ENCODE results near the gene NUP98. TPM values are rescaled to one million over a fixed set of nuclear protein-coding genes. Genes with fewer than 3 reads are reported as not detected.
"Not testable (repeated sequence)": the region's sequence is repeated elsewhere in the genome, so short reads cannot be mapped to it uniquely, and the experiment has no call there.

NUP98 gene
- total RNA-seq, 1 donor from 2014 or later, result 129 TPM

DNA sequence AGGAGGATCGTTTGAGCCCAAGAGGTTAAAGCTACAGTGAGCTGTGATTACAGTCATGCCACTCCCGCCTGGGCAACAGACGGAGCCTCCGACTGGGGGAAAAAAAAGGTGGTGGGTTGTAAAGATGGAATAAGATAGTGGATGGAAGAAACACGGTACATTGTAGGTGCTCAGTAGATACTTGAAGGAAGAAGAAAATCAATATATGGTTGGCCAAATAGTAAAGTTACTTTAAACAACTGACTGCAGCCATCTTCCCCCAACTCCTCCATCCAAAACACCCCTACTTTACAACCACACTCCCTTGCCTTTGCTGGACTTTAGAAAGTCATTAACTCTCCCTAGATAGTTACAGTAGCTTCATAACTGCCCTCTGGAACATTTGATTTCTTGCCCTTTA is 2.5 kb upstream of the NUP98 start:
- Mint-ChIP-seq H3K4me1 (peaks cover 27% of the 10 kb centered on the region), H3K4me3 (no peak overlapping the region), H3K9me3 (no peaks in the 10 kb centered on the region), H3K36me3 (ENCODE audit: low read depth) (peaks cover 24% of the 10 kb centered on the region), H3K27me3 (no peaks in the 10 kb centered on the region), H3K27ac (peak overlapping the region; percentile 6)
- no peak for DNase-seq
- intact Hi-C loops (cut with micrococcal nuclease), result loop anchor here (5.0 kb wide), 1 partner anchor 1398 kb away; the partner anchor contains the start of gene TSSC4

DNA sequence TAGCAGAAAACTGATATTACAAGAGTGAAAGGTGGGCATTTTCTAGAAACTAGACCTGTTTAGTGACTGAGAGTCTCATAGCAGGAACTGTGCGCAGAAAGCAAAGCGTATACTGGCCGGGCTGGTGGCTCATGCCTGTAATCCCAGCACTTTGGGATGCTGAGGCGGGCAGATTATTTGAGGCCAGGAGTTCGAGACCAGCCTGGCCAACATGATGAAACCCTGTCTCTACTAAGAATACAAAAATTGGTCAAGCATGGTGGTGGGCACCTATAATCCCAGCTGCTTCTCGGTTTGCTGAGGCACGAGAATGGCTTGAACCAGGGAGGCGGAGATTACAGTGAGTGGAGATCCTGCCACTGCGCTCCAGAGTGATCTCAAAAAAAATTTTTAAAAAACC is 1.8 kb upstream of the NUP98 start:
- no peaks in the 10 kb centered on the region for H3K9me3 Mint-ChIP-seq
- H3K36me3 Mint-ChIP-seq (ENCODE audit: low read depth), result peaks cover 31% of the 10 kb centered on the region
- no peaks in the 10 kb centered on the region for H3K27me3 Mint-ChIP-seq
- intact Hi-C loops (cut with micrococcal nuclease), result loop anchor here (5.0 kb wide), 1 partner anchor 1397 kb away; the partner anchor contains the start of gene TSSC4
- no peak overlapping the region for H3K27ac Mint-ChIP-seq
- DNase-seq, result no peak
- peaks cover 33% of the 10 kb centered on the region for H3K4me1 Mint-ChIP-seq
- peak overlapping the region; percentile 99 for H3K4me3 Mint-ChIP-seq

- peaks cover 36% of the 10 kb centered on the region for H3K4me1 Mint-ChIP-seq
- H3K9me3 Mint-ChIP-seq, result no peaks in the 10 kb centered on the region
- peak overlapping the region; percentile 99 for H3K4me3 Mint-ChIP-seq
- peaks cover 46% of the 10 kb centered on the region for H3K36me3 Mint-ChIP-seq (ENCODE audit: low read depth)
- intact Hi-C loops (cut with micrococcal nuclease), result loop anchor here (1.0 to 5.0 kb wide), 6 partner anchors 11 to 1395 kb away; partner anchors contain the start of genes PGAP2, RRM1 and TSSC4
- H3K27me3 Mint-ChIP-seq, result no peaks in the 10 kb centered on the region
- DNase-seq, result no peak
- H3K27ac Mint-ChIP-seq, result peak overlapping the region; percentile 99
These were observed 489 bp downstream of the NUP98 start for GRCh38 chr11:3796801-3797328.

DNA sequence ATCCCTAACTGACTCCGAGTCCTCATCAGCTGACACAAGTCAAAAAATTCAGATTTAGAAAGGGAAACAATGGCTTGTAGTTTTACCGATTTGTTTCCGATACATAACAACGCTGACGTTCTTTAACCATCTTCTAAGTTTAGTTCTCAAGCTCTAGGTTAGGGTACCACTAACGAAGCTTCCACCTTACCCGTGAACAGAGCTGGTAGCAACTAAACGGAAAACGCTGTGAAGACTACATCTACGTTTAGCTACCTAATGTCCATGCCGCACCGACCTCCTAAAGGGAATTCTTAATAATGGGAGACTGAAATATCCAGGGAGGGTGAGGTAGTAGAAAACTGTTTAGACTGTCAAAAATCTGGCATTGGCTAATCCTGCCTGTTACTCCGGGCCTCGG is 1.0 kb downstream of the NUP98 start:
- intact Hi-C loops (cut with micrococcal nuclease), result loop anchor here (5.0 kb wide), 1 partner anchor 1394 kb away; the partner anchor contains the start of gene TSSC4
- no peaks in the 10 kb centered on the region for H3K9me3 Mint-ChIP-seq
- peaks cover 47% of the 10 kb centered on the region for H3K36me3 Mint-ChIP-seq (ENCODE audit: low read depth)
- H3K4me3 Mint-ChIP-seq, result peak overlapping the region; percentile 99
- H3K27ac Mint-ChIP-seq, result peak overlapping the region; percentile 99
- peaks cover 36% of the 10 kb centered on the region for H3K4me1 Mint-ChIP-seq
- peak; percentile 62 for DNase-seq
- no peaks in the 10 kb centered on the region for H3K27me3 Mint-ChIP-seq

DNA sequence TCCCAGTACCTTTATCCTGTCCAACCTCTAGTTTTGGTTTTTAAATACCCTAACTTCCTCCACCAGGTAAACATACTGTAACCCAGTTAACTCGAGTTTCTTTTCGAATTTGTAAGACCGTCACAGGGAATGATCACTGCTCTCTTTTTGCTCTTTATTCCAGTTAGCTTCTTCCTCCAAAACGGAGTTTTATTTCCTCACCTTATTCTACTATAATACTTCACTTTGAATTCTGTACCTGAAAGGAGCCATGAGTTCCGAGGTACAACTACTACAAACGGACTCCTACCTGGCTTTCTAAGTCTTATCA is 1.4 kb downstream of the NUP98 start:
- peak overlapping the region; percentile 99 for H3K4me3 Mint-ChIP-seq
- DNase-seq, result no peak
- H3K36me3 Mint-ChIP-seq (ENCODE audit: low read depth), result peaks cover 49% of the 10 kb centered on the region
- H3K27ac Mint-ChIP-seq, result peak overlapping the region; percentile 99
- peaks cover 36% of the 10 kb centered on the region for H3K4me1 Mint-ChIP-seq
- intact Hi-C loops (cut with micrococcal nuclease), result loop anchor here (5.0 kb wide), 1 partner anchor 1394 kb away; the partner anchor contains the start of gene TSSC4
- H3K27me3 Mint-ChIP-seq, result no peaks in the 10 kb centered on the region
- no peaks in the 10 kb centered on the region for H3K9me3 Mint-ChIP-seq

- Mint-ChIP-seq H3K27ac (peak overlapping the region; percentile 99), H3K27me3 (no peaks in the 10 kb centered on the region), H3K4me1 (peaks cover 39% of the 10 kb centered on the region), H3K4me3 (peak overlapping the region; percentile 99), H3K9me3 (no peaks in the 10 kb centered on the region), H3K36me3 (ENCODE audit: low read depth) (peaks cover 55% of the 10 kb centered on the region)
- DNase-seq, result no peak
- intact Hi-C loops (cut with micrococcal nuclease), result loop anchor here (5.0 kb wide), 1 partner anchor 1393 kb away; the partner anchor contains the start of gene TSSC4
These were observed 2.0 kb downstream of the NUP98 start for GRCh38 chr11:3795131-3796001.

DNA sequence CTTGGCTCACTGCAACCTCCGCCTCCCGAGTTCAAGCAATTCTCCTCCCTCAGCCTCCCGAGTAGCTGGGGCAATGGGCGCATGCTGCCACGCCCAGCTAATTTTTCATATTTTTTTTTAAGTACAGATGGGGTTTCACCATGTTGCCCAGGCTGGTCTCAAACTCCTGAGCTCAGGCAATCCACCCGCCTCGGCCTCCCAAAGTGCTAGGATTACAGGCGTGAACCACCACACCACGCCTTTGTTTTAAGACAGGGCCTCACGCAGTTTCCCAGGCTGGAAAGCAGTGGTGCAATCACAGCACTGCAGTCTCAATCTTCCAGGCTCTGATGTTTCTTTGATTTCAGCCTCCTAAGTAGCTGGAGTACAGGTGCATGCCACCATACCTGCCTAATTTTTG is 3.0 kb downstream of the NUP98 start:
- DNase-seq; H3K27ac Mint-ChIP-seq; H3K9me3 Mint-ChIP-seq; H3K4me3 Mint-ChIP-seq; intact Hi-C loops (cut with micrococcal nuclease); H3K27me3 Mint-ChIP-seq: not testable (repeated sequence)
- Mint-ChIP-seq H3K4me1 (peaks cover 46% of the 10 kb centered on the region), H3K36me3 (ENCODE audit: low read depth) (peaks cover 56% of the 10 kb centered on the region)

GRCh38 chr11:3786781-3787428 is 10.4 kb downstream of the NUP98 start:
- Mint-ChIP-seq H3K27ac (peak overlapping the region; percentile 30), H3K36me3 (ENCODE audit: low read depth) (peaks cover 45% of the 10 kb centered on the region), H3K4me3 (peak overlapping the region; percentile 40), H3K9me3 (no peaks in the 10 kb centered on the region), H3K4me1 (peaks cover 65% of the 10 kb centered on the region), H3K27me3 (no peaks in the 10 kb centered on the region)
- intact Hi-C loops (cut with micrococcal nuclease), result loop anchor here (5.0 kb wide), 1 partner anchor 40 kb away; no protein-coding TSS in a partner anchor
- no peak for DNase-seq

DNA sequence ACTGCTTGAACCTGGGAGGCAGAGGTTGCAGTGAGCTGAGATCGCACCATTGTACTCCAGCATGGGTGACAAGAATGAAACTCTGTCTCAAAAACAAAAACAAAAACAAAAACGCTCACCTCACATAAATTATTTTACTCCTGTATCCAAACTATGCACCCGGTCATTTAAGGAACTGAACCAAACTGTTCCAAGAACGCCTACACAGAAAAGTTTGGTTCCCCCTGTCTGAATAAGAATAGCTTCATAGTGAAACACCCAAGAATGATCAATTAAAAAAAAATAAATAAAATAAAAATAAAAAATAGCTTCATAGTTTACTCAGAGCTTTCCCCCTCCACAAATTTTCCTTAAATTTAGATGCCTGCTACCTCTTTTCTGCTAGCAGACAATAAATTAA is 13.7 kb downstream of the NUP98 start:
- no peaks in the 10 kb centered on the region for H3K9me3 Mint-ChIP-seq
- peaks cover 52% of the 10 kb centered on the region for H3K36me3 Mint-ChIP-seq (ENCODE audit: low read depth)
- no peaks in the 10 kb centered on the region for H3K27me3 Mint-ChIP-seq
- peak overlapping the region; percentile 27 for H3K27ac Mint-ChIP-seq
- intact Hi-C loops (cut with micrococcal nuclease), result loop anchor here (2.0 kb wide), 1 partner anchor 57 kb away; the partner anchor contains the start of gene RHOG
- no peak overlapping the region for H3K4me3 Mint-ChIP-seq
- peaks cover 57% of the 10 kb centered on the region for H3K4me1 Mint-ChIP-seq
- DNase-seq, result no peak

DNA sequence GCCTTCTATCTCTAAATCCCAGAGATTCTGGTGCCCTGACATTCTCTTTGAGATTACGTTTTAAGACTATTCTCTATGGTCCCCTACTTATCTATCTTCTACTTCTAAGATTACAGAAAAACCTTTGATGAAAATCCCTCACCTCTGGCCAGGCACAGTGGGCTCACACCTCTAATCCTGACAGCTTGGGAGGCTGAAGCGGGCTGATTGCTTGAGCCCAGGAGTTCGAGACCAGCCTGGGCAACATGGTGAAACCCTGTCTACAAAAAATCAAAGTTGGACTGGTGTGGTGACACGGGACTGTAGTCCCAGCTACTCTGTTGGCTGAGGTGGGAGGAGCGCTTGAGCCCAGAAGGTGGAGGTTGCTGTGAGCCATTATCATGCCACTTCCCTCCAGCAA is 14.4 kb downstream of the NUP98 start:
- peaks cover 55% of the 10 kb centered on the region for H3K36me3 Mint-ChIP-seq (ENCODE audit: low read depth)
- H3K27me3 Mint-ChIP-seq, result no peaks in the 10 kb centered on the region
- peak overlapping the region; percentile 16 for H3K27ac Mint-ChIP-seq
- no peak for DNase-seq
- peaks cover 59% of the 10 kb centered on the region for H3K4me1 Mint-ChIP-seq
- H3K9me3 Mint-ChIP-seq, result no peaks in the 10 kb centered on the region
- intact Hi-C loops (cut with micrococcal nuclease), result no loop called here
- H3K4me3 Mint-ChIP-seq, result peak overlapping the region; percentile 10

- peak overlapping the region; percentile 71 for H3K27ac Mint-ChIP-seq
- intact Hi-C loops (cut with micrococcal nuclease), result no loop called here
- H3K4me3 Mint-ChIP-seq, result peak overlapping the region; percentile 38
- no peak for DNase-seq
- H3K4me1 Mint-ChIP-seq, result peaks cover 46% of the 10 kb centered on the region
- H3K27me3 Mint-ChIP-seq, result no peaks in the 10 kb centered on the region
- peaks cover 56% of the 10 kb centered on the region for H3K36me3 Mint-ChIP-seq (ENCODE audit: low read depth)
- no peaks in the 10 kb centered on the region for H3K9me3 Mint-ChIP-seq
These were observed 15.9 kb downstream of the NUP98 start for GRCh38 chr11:3781423-3781822.

- intact Hi-C loops (cut with micrococcal nuclease), result no loop called here
- no peak for DNase-seq
- Mint-ChIP-seq H3K4me1 (peaks cover 4% of the 10 kb centered on the region), H3K9me3 (no peaks in the 10 kb centered on the region), H3K4me3 (no peak overlapping the region), H3K27ac (no peak overlapping the region), H3K27me3 (no peaks in the 10 kb centered on the region), H3K36me3 (ENCODE audit: low read depth) (peaks cover 68% of the 10 kb centered on the region)
These were observed 21.5 kb downstream of the NUP98 start for GRCh38 chr11:3775736-3776406.

DNA sequence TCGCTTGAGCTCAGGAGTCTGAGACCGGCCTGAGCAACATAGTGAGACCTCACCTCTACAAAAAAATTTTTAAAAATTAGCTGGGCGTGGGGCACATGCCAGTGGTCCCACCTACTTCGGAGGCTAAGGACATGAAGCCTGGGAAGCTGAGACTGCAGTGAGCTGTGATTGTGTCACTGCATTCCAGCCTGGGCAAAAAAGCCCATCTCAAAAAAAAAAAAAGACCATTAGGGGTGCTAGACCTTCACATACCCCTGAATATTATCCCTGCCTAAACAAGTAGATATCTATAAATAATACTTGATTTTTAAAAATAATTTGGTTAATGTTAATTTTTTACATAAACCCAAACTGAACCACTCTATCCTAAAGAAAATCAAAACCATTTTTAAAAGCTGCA is 24.2 kb downstream of the NUP98 start:
- intact Hi-C loops (cut with micrococcal nuclease), result no loop called here
- no peak overlapping the region for H3K4me3 Mint-ChIP-seq
- peaks cover 66% of the 10 kb centered on the region for H3K36me3 Mint-ChIP-seq (ENCODE audit: low read depth)
- no peak overlapping the region for H3K27ac Mint-ChIP-seq
- H3K27me3 Mint-ChIP-seq, result no peaks in the 10 kb centered on the region
- peaks cover 2% of the 10 kb centered on the region for H3K4me1 Mint-ChIP-seq
- no peaks in the 10 kb centered on the region for H3K9me3 Mint-ChIP-seq
- DNase-seq, result no peak

Data from activated CD4-positive, alpha-beta T cell treated with anti-CD3 and anti-CD28 coated beads, Interleukin-2, amount 10 ng/mL, durations not matched to agents 24 days and 14 days (primary cell).